ENCODE results near the gene TMEM128.
"Not testable (repeated sequence)": the region's sequence is repeated elsewhere in the genome, so short reads cannot be mapped to it uniquely, and the experiment has no call there.

Gene TMEM128

GRCh38 chr4:4271912-4272311 is 23.9 kb upstream of the TMEM128 start:
- Histone ChIP-seq H3K9ac (ENCODE audit: low read depth, low read length) (no peak overlapping the region), H3K9me3 (ENCODE audit: control insufficient read depth, insufficient read depth, low read length) (no peaks in the 10 kb centered on the region), H3K4me3 (ENCODE audit: low read depth, low read length) (no peak overlapping the region), H3K27me3 (ENCODE audit: control insufficient read depth, insufficient read depth, low read length) (no peaks in the 10 kb centered on the region), H3K4me1 (ENCODE audit: control insufficient read depth, insufficient read depth, low read length) (no peaks in the 10 kb centered on the region), H3K36me3 (ENCODE audit: control insufficient read depth, insufficient read depth, low read length) (peaks cover 18% of the 10 kb centered on the region)

GRCh38 chr4:4270529-4270928 is 22.5 kb upstream of the TMEM128 start:
- no peaks in the 10 kb centered on the region for H3K27me3 ChIP-seq (ENCODE audit: control insufficient read depth, insufficient read depth, low read length)
- no peak overlapping the region for H3K4me3 ChIP-seq (ENCODE audit: low read depth, low read length)
- peaks cover 14% of the 10 kb centered on the region for H3K36me3 ChIP-seq (ENCODE audit: control insufficient read depth, insufficient read depth, low read length)
- H3K4me1 ChIP-seq (ENCODE audit: control insufficient read depth, insufficient read depth, low read length) = no peaks in the 10 kb centered on the region
- H3K9ac ChIP-seq (ENCODE audit: low read depth, low read length) = no peak overlapping the region
- no peaks in the 10 kb centered on the region for H3K9me3 ChIP-seq (ENCODE audit: control insufficient read depth, insufficient read depth, low read length)

GRCh38 chr4:4269856-4270255 is 21.8 kb upstream of the TMEM128 start:
- Histone ChIP-seq H3K27me3 (ENCODE audit: control insufficient read depth, insufficient read depth, low read length) (no peaks in the 10 kb centered on the region), H3K4me3 (ENCODE audit: low read depth, low read length) (no peak overlapping the region), H3K4me1 (ENCODE audit: control insufficient read depth, insufficient read depth, low read length) (no peaks in the 10 kb centered on the region), H3K9me3 (ENCODE audit: control insufficient read depth, insufficient read depth, low read length) (no peaks in the 10 kb centered on the region), H3K36me3 (ENCODE audit: control insufficient read depth, insufficient read depth, low read length) (peaks cover 14% of the 10 kb centered on the region), H3K9ac (ENCODE audit: low read depth, low read length) (no peak overlapping the region)

GRCh38 chr4:4269331-4269731 is 21.3 kb upstream of the TMEM128 start:
- H3K9me3 ChIP-seq (ENCODE audit: control insufficient read depth, insufficient read depth, low read length) = no peaks in the 10 kb centered on the region
- no peaks in the 10 kb centered on the region for H3K4me1 ChIP-seq (ENCODE audit: control insufficient read depth, insufficient read depth, low read length)
- H3K36me3 ChIP-seq (ENCODE audit: control insufficient read depth, insufficient read depth, low read length) = peaks cover 14% of the 10 kb centered on the region
- H3K4me3 ChIP-seq (ENCODE audit: low read depth, low read length) = no peak overlapping the region
- H3K9ac ChIP-seq (ENCODE audit: low read depth, low read length) = no peak overlapping the region
- no peaks in the 10 kb centered on the region for H3K27me3 ChIP-seq (ENCODE audit: control insufficient read depth, insufficient read depth, low read length)

- no peaks in the 10 kb centered on the region for H3K27me3 ChIP-seq (ENCODE audit: control insufficient read depth, insufficient read depth, low read length)
- H3K4me1 ChIP-seq (ENCODE audit: control insufficient read depth, insufficient read depth, low read length) = no peaks in the 10 kb centered on the region
- no peak overlapping the region for H3K4me3 ChIP-seq (ENCODE audit: low read depth, low read length)
- H3K9me3 ChIP-seq (ENCODE audit: control insufficient read depth, insufficient read depth, low read length) = no peaks in the 10 kb centered on the region
- H3K9ac ChIP-seq (ENCODE audit: low read depth, low read length) = no peak overlapping the region
- peaks cover 14% of the 10 kb centered on the region for H3K36me3 ChIP-seq (ENCODE audit: control insufficient read depth, insufficient read depth, low read length)
Observed at GRCh38 chr4:4268776-4269175, 20.8 kb upstream of the TMEM128 start.

- Histone ChIP-seq H3K4me1 (ENCODE audit: control insufficient read depth, insufficient read depth, low read length) (no peaks in the 10 kb centered on the region), H3K9ac (ENCODE audit: low read depth, low read length) (no peak overlapping the region), H3K4me3 (ENCODE audit: low read depth, low read length) (no peak overlapping the region), H3K36me3 (ENCODE audit: control insufficient read depth, insufficient read depth, low read length) (peaks cover 11% of the 10 kb centered on the region), H3K27me3 (ENCODE audit: control insufficient read depth, insufficient read depth, low read length) (no peaks in the 10 kb centered on the region), H3K9me3 (ENCODE audit: control insufficient read depth, insufficient read depth, low read length) (no peaks in the 10 kb centered on the region)
Observed at GRCh38 chr4:4267981-4268380, 20.0 kb upstream of the TMEM128 start.

GRCh38 chr4:4260185-4260751 is 12.2 kb upstream of the TMEM128 start:
- H3K4me1 ChIP-seq (ENCODE audit: control insufficient read depth, insufficient read depth, low read length) = peaks cover 7% of the 10 kb centered on the region
- H3K36me3 ChIP-seq (ENCODE audit: control insufficient read depth, insufficient read depth, low read length) = no peaks in the 10 kb centered on the region
- H3K9ac ChIP-seq (ENCODE audit: low read depth, low read length) = no peak overlapping the region
- no peaks in the 10 kb centered on the region for H3K27me3 ChIP-seq (ENCODE audit: control insufficient read depth, insufficient read depth, low read length)
- no peaks in the 10 kb centered on the region for H3K9me3 ChIP-seq (ENCODE audit: control insufficient read depth, insufficient read depth, low read length)
- H3K4me3 ChIP-seq (ENCODE audit: low read depth, low read length) = no peak overlapping the region

DNA sequence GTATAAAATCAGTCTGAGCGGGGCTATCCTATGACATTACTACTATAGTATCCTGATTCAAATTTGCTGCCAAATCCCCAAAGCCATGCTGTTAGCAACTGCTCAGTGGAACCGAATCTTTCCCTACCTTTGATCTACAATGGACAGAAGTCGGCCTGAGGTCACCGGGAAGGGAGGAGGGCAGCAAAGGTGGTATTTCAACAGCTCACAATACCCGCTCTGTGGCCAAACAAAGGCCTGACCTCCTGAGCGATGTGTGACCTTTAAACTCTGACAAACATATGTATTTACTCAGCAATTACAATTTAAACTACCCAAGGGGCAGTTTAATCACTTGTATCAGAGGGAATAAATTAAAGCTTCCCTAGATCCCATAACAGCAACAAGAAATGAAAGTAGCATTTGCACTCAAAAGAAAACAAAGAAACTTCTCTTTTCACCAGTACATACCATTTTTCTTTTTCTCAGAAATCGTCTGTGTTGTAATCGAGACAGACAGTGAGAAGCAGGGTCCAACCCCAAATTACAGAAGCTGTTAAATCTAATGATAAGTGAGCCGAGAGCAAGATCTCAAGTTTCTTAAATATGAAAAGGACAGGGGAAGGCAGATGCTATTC is 11.6 kb upstream of the TMEM128 start:
- Histone ChIP-seq H3K27me3 (ENCODE audit: control insufficient read depth, insufficient read depth, low read length) (no peaks in the 10 kb centered on the region), H3K9ac (ENCODE audit: low read depth, low read length) (no peak overlapping the region), H3K4me3 (ENCODE audit: low read depth, low read length) (no peak overlapping the region), H3K4me1 (ENCODE audit: control insufficient read depth, insufficient read depth, low read length) (peaks cover 7% of the 10 kb centered on the region), H3K9me3 (ENCODE audit: control insufficient read depth, insufficient read depth, low read length) (no peaks in the 10 kb centered on the region), H3K36me3 (ENCODE audit: control insufficient read depth, insufficient read depth, low read length) (no peaks in the 10 kb centered on the region)

DNA sequence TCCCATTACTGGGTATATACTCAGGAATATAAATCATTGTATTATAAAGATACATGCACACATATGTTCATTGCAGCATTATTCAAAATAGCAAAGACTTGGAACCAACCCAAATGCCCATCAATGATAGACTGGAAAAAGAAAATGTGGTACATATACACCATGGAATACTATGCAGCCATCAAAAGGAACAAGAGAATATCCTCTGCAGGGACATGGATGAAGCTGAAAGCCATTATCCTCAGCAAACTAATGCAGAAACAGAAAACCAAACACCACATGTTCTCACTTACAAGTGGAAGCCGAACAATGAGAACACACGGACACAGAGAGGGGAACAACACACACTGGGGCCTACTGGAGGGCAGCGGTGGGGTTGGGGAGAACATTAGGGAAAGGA is 9.7 kb upstream of the TMEM128 start:
- not testable (repeated sequence) for H3K9me3 ChIP-seq (ENCODE audit: control insufficient read depth, insufficient read depth, low read length); H3K36me3 ChIP-seq (ENCODE audit: control insufficient read depth, insufficient read depth, low read length); H3K9ac ChIP-seq (ENCODE audit: low read depth, low read length); H3K4me3 ChIP-seq (ENCODE audit: low read depth, low read length); H3K27me3 ChIP-seq (ENCODE audit: control insufficient read depth, insufficient read depth, low read length); H3K4me1 ChIP-seq (ENCODE audit: control insufficient read depth, insufficient read depth, low read length)

DNA sequence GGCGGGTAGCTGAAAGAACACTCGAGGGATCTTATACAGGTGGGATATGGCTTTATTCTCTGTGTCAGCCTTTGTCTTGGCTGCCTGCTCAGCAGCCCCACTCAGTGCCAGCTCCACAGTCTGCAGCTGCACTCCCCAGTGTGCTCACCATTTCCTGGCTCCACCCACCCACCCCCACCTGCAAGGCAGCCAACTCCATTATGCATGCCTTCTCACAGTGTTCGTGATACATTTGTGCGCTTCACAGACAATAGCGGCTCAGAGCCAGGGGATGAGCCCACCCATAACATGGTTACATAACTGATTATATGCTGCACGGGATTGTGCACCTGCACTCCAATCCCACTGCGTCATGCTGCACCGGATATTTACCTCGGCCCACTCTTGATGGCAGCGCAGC is 8.8 kb upstream of the TMEM128 start:
- Histone ChIP-seq H3K9me3 (ENCODE audit: control insufficient read depth, insufficient read depth, low read length) (no peaks in the 10 kb centered on the region), H3K4me3 (ENCODE audit: low read depth, low read length) (no peak overlapping the region), H3K36me3 (ENCODE audit: control insufficient read depth, insufficient read depth, low read length) (no peaks in the 10 kb centered on the region), H3K4me1 (ENCODE audit: control insufficient read depth, insufficient read depth, low read length) (peaks cover 7% of the 10 kb centered on the region), H3K27me3 (ENCODE audit: control insufficient read depth, insufficient read depth, low read length) (no peaks in the 10 kb centered on the region), H3K9ac (ENCODE audit: low read depth, low read length) (no peak overlapping the region)

DNA sequence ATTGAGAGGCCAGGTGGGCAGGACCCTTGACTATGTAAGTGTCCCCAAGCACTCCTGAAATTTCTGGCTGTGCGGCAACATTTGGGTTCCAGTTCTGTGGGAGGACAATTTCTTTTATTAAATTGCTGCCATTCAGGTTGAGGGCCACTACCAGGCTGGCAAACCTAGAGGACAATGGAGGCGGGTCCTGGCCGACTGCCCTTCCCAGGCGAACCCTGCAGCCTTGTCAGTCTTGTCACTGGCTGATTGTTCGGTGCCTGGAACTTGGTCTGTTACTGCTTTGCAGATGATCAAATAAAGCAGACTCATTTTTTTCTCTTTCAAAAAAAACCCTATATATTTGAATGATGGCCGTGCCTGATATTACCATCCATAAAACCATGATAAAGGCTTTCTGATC is 6.6 kb upstream of the TMEM128 start:
- Histone ChIP-seq H3K4me3 (ENCODE audit: low read depth, low read length) (no peak overlapping the region), H3K36me3 (ENCODE audit: control insufficient read depth, insufficient read depth, low read length) (no peaks in the 10 kb centered on the region), H3K27me3 (ENCODE audit: control insufficient read depth, insufficient read depth, low read length) (peaks cover 6% of the 10 kb centered on the region), H3K9me3 (ENCODE audit: control insufficient read depth, insufficient read depth, low read length) (no peaks in the 10 kb centered on the region), H3K9ac (ENCODE audit: low read depth, low read length) (no peak overlapping the region), H3K4me1 (ENCODE audit: control insufficient read depth, insufficient read depth, low read length) (peaks cover 5% of the 10 kb centered on the region)

DNA sequence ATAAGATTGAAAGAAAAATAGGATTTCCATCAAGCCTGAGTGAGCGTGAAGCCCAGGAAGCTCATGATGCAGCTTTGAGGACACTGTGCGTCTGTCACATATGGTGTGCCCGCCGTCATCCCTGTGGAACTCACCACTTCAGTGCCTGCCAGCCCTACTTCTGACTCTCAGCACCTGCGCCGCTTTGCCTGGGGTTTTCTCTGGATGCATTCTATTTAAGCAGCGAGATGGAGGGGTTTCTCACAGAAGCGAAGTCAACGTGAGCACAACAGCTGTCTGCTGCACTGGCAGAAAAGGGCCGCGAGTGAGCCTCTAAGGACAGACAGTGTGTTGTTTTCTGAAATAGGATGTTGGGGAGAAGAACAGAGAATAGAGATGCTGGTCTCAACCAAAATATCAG is 6.2 kb upstream of the TMEM128 start:
- no peak overlapping the region for H3K9ac ChIP-seq (ENCODE audit: low read depth, low read length)
- H3K27me3 ChIP-seq (ENCODE audit: control insufficient read depth, insufficient read depth, low read length) = peaks cover 6% of the 10 kb centered on the region
- H3K36me3 ChIP-seq (ENCODE audit: control insufficient read depth, insufficient read depth, low read length) = no peaks in the 10 kb centered on the region
- peaks cover 1% of the 10 kb centered on the region for H3K4me1 ChIP-seq (ENCODE audit: control insufficient read depth, insufficient read depth, low read length)
- H3K4me3 ChIP-seq (ENCODE audit: low read depth, low read length) = no peak overlapping the region
- H3K9me3 ChIP-seq (ENCODE audit: control insufficient read depth, insufficient read depth, low read length) = no peaks in the 10 kb centered on the region

Data from iPS-15b (cell line).